ENCODE measurements around the gene DNAH2.

DNAH2 gene

DNA sequence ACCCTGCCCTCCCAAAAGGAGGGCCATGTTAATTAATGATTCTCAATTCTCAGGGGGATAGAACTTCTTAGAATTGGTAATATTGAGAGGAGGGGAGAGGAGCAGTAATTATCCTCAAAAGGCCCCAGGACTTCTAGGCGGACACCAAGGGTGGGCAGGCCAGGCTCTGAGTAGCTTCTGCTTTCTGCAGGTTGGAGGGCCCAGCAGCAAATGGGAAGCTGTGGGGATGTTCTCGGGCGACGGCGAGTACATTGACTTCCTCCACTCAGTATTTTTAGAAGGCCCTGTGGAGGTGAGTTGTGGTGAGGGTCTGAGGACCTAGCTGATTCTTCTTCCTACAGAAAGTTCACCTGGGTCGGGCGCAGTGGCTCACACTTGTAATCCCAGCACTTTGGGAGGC lies 57.5 kb downstream of the DNAH2 start:
- Histone ChIP-seq H3K36me3 (ENCODE audit: control insufficient read depth, insufficient read depth, low read length) (no peaks in the 10 kb centered on the region), H3K27me3 (replicated peaks; ENCODE audit: control insufficient read depth, insufficient read depth, low read length, poor library complexity, severe bottlenecking) (no peaks in the 10 kb centered on the region), H3K9me3 (ENCODE audit: control insufficient read depth, low read length) (no peaks in the 10 kb centered on the region), H3K27ac (ENCODE audit: insufficient read depth, low read length, poor library complexity, severe bottlenecking) (no peak overlapping the region), H3K4me3 (ENCODE audit: insufficient read depth, low read depth, low read length, poor library complexity, severe bottlenecking) (no peak overlapping the region), H3K4me1 (ENCODE audit: control insufficient read depth, insufficient read depth, low read length, poor library complexity, severe bottlenecking) (no peaks in the 10 kb centered on the region)
- no peak for DNase-seq

DNA sequence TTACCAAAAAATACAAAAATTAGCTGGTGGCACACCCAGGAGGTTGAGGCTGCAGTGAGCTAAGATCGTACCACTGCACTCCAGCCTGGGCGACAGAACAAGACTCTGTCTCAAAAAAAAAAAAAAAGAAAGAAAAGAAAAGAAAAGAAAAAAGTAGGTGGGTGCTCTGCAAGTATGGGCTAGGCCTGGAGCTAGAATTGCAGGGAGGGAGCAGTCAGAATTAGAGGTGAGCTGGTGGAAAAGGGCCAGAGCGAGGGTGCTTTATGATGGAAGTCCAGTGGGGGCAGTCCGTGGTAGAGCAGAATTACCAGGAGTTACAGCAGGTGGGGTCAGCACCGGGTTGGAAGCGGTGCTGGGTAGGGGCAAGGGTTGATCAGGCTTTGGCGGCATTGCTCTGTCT lies 59.5 kb downstream of the DNAH2 start:
- no peak overlapping the region for H3K4me3 ChIP-seq (ENCODE audit: insufficient read depth, low read depth, low read length, poor library complexity, severe bottlenecking)
- H3K27ac ChIP-seq (ENCODE audit: insufficient read depth, low read length, poor library complexity, severe bottlenecking), result no peak overlapping the region
- no peaks in the 10 kb centered on the region for H3K36me3 ChIP-seq (ENCODE audit: control insufficient read depth, insufficient read depth, low read length)
- no peaks in the 10 kb centered on the region for H3K27me3 ChIP-seq (replicated peaks; ENCODE audit: control insufficient read depth, insufficient read depth, low read length, poor library complexity, severe bottlenecking)
- H3K4me1 ChIP-seq (ENCODE audit: control insufficient read depth, insufficient read depth, low read length, poor library complexity, severe bottlenecking), result no peaks in the 10 kb centered on the region
- DNase-seq, result no peak
- H3K9me3 ChIP-seq (ENCODE audit: control insufficient read depth, low read length), result no peaks in the 10 kb centered on the region

DNA sequence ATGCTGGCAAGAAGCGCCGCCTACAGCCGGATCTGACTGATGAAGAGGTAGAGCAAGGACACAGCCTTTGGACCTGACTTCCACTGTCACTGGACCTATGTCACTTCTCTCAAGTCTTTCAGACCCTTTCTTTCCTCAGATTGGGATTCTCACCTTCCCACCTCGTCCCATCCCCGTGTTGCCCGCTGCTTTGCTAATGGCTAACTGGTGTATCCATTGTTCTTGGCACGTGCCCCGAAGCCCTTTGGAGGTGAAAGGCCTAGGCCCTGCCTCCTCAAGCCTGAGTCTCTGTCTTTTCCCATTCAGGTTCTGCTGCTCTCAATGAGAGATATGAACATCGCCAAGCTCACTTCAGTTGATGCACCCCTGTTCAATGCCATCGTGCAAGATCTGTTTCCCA lies 63.2 kb downstream of the DNAH2 start:
- Histone ChIP-seq H3K4me1 (ENCODE audit: control insufficient read depth, insufficient read depth, low read length, poor library complexity, severe bottlenecking) (no peaks in the 10 kb centered on the region), H3K4me3 (ENCODE audit: insufficient read depth, low read depth, low read length, poor library complexity, severe bottlenecking) (no peak overlapping the region), H3K27me3 (replicated peaks; ENCODE audit: control insufficient read depth, insufficient read depth, low read length, poor library complexity, severe bottlenecking) (no peaks in the 10 kb centered on the region), H3K36me3 (ENCODE audit: control insufficient read depth, insufficient read depth, low read length) (no peaks in the 10 kb centered on the region), H3K9me3 (ENCODE audit: control insufficient read depth, low read length) (no peaks in the 10 kb centered on the region), H3K27ac (ENCODE audit: insufficient read depth, low read length, poor library complexity, severe bottlenecking) (no peak overlapping the region)
- no peak for DNase-seq

DNA sequence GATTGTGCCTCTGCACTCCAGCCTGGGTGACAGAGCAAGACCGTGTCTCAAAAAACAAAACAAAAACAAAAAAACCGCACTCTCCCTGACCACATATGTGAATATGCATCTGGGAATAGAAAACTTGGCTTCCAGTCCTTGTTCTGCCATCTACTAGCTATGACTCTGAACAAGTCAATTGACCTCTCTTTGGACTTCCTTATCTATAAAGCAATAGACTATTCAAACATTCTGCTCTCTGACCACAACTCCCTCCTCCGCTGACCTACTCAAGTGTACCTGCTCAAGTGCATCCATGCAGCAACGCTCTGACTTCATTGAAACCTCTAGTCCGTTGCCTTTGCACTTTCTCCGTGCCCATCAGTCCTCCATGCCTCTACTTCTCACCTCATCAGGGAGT lies 63.9 kb downstream of the DNAH2 start:
- Histone ChIP-seq H3K36me3 (ENCODE audit: control insufficient read depth, insufficient read depth, low read length) (no peaks in the 10 kb centered on the region), H3K27ac (ENCODE audit: insufficient read depth, low read length, poor library complexity, severe bottlenecking) (no peak overlapping the region), H3K4me1 (ENCODE audit: control insufficient read depth, insufficient read depth, low read length, poor library complexity, severe bottlenecking) (no peaks in the 10 kb centered on the region), H3K27me3 (replicated peaks; ENCODE audit: control insufficient read depth, insufficient read depth, low read length, poor library complexity, severe bottlenecking) (no peaks in the 10 kb centered on the region), H3K9me3 (ENCODE audit: control insufficient read depth, low read length) (no peaks in the 10 kb centered on the region), H3K4me3 (ENCODE audit: insufficient read depth, low read depth, low read length, poor library complexity, severe bottlenecking) (no peak overlapping the region)
- no peak for DNase-seq

DNA sequence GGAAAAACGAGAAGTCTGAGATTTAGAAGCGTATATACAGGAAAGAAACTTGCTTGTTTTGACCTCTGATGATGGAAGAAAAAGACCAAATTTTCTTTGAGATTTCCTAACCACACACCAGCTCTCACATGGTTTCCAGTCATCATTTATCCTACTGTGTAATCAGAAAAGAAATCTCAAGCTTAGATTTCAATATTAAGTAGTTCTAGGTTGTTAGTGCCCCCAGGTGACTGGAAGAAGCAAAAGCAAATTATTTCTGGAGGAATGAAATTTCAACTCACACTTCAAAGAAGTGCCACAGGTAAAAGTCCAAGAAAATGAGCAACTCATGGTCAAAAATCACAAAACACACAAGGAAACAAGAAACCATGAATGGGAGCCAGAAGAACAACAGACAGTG lies 64.7 kb downstream of the DNAH2 start:
- Histone ChIP-seq H3K36me3 (ENCODE audit: control insufficient read depth, insufficient read depth, low read length) (no peaks in the 10 kb centered on the region), H3K4me1 (ENCODE audit: control insufficient read depth, insufficient read depth, low read length, poor library complexity, severe bottlenecking) (no peaks in the 10 kb centered on the region), H3K9me3 (ENCODE audit: control insufficient read depth, low read length) (no peaks in the 10 kb centered on the region), H3K27me3 (replicated peaks; ENCODE audit: control insufficient read depth, insufficient read depth, low read length, poor library complexity, severe bottlenecking) (no peaks in the 10 kb centered on the region), H3K4me3 (ENCODE audit: insufficient read depth, low read depth, low read length, poor library complexity, severe bottlenecking) (no peak overlapping the region), H3K27ac (ENCODE audit: insufficient read depth, low read length, poor library complexity, severe bottlenecking) (no peak overlapping the region)
- no peak for DNase-seq

DNA sequence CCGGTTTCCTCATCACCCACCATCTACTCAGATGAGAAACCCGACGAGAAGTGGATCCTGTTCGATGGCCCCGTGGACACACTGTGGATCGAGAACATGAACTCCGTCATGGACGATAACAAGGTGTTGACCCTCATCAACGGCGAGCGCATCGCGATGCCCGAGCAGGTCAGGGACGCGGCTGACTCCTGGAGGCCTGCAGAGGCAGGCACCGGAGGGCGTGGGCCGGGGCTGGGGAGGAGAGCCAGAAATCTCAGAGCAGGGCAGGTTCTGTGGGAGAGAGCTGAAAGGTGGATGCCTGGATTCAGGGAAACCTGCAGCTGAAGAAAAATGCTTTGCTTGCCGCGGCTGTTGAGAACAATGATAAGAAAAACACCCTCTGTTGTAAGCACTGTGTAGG lies 69.3 kb downstream of the DNAH2 start:
- Histone ChIP-seq H3K9me3 (ENCODE audit: control insufficient read depth, low read length) (no peaks in the 10 kb centered on the region), H3K27me3 (replicated peaks; ENCODE audit: control insufficient read depth, insufficient read depth, low read length, poor library complexity, severe bottlenecking) (no peaks in the 10 kb centered on the region)
- DNase-seq, result no peak

DNA sequence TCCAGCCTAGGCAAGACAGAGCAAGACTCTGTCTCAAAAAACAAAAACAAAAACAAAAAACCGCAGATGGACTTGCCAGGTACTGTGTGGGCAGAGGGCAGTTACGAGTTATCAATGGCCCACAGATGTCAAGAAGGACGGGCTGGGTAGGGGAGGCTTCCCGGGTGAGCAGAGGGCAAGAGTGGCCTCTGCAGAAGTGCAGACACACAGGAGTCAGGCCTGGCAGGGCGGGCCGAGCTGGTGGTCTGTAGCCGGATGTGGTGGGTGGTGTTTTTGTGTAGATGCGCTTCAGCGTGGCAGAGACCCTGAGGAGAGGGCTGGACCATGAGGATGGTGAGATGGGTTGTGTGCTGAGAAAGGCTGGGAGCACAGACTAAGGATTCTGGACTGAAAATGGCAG lies 71.6 kb downstream of the DNAH2 start:
- no peak overlapping the region for H3K27ac ChIP-seq (ENCODE audit: insufficient read depth, low read length, poor library complexity, severe bottlenecking)
- H3K4me3 ChIP-seq (ENCODE audit: insufficient read depth, low read depth, low read length, poor library complexity, severe bottlenecking), result no peak overlapping the region
- H3K4me1 ChIP-seq (ENCODE audit: control insufficient read depth, insufficient read depth, low read length, poor library complexity, severe bottlenecking), result no peaks in the 10 kb centered on the region
- H3K27me3 ChIP-seq (replicated peaks; ENCODE audit: control insufficient read depth, insufficient read depth, low read length, poor library complexity, severe bottlenecking), result no peaks in the 10 kb centered on the region
- no peaks in the 10 kb centered on the region for H3K9me3 ChIP-seq (ENCODE audit: control insufficient read depth, low read length)
- no peaks in the 10 kb centered on the region for H3K36me3 ChIP-seq (ENCODE audit: control insufficient read depth, insufficient read depth, low read length)
- DNase-seq, result no peak

More for the DNA sequence above, 69.3 kb downstream of the DNAH2 start:
- H3K36me3 ChIP-seq (ENCODE audit: control insufficient read depth, insufficient read depth, low read length), result no peaks in the 10 kb centered on the region
- no peaks in the 10 kb centered on the region for H3K4me1 ChIP-seq (ENCODE audit: control insufficient read depth, insufficient read depth, low read length, poor library complexity, severe bottlenecking)
- H3K27ac ChIP-seq (ENCODE audit: insufficient read depth, low read length, poor library complexity, severe bottlenecking), result no peak overlapping the region
- no peak overlapping the region for H3K4me3 ChIP-seq (ENCODE audit: insufficient read depth, low read depth, low read length, poor library complexity, severe bottlenecking)

DNA sequence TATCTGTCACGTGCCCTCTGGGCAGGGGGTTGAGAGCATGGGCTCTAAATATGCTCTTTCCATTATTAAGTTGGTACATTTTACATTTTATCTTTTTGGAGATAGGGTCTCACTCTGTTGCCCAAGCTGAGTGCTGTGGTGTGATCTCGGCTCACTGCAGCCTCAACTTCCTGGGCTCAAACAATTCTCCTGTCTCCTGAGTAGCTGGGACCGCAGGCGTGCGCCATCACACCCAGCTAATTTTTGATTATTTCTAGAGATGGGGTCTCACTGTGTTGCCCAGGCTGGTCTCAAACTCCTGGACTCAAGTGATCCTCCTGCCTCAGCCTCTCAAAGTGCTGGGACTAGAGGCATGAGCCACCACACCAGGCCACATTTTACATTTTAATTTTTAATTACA lies 72.6 kb downstream of the DNAH2 start:
- H3K9me3 ChIP-seq (ENCODE audit: control insufficient read depth, low read length), result no peaks in the 10 kb centered on the region
- H3K27ac ChIP-seq (ENCODE audit: insufficient read depth, low read length, poor library complexity, severe bottlenecking), result no peak overlapping the region
- no peaks in the 10 kb centered on the region for H3K4me1 ChIP-seq (ENCODE audit: control insufficient read depth, insufficient read depth, low read length, poor library complexity, severe bottlenecking)
- no peak for DNase-seq
- H3K27me3 ChIP-seq (replicated peaks; ENCODE audit: control insufficient read depth, insufficient read depth, low read length, poor library complexity, severe bottlenecking), result no peaks in the 10 kb centered on the region
- no peak overlapping the region for H3K4me3 ChIP-seq (ENCODE audit: insufficient read depth, low read depth, low read length, poor library complexity, severe bottlenecking)
- H3K36me3 ChIP-seq (ENCODE audit: control insufficient read depth, insufficient read depth, low read length), result no peaks in the 10 kb centered on the region

DNA sequence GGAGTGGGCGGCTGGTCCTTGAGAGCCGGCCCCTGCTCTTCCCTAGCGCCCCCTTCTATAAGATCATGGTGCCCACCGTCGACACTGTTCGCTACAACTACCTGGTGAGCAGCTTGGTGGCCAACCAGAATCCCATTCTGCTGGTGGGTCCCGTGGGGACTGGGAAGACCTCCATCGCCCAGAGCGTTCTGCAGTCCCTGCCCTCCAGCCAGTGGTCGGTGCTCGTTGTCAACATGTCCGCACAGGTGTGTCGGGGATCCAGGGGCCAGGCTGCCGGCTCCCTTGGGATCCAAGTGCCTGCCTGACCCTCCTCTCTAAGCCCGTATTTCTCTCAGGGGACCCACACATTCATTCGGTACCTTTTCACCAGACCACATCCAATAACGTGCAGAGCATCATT lies 75.1 kb downstream of the DNAH2 start:
- H3K4me3 ChIP-seq (ENCODE audit: insufficient read depth, low read depth, low read length, poor library complexity, severe bottlenecking), result no peak overlapping the region
- H3K27ac ChIP-seq (ENCODE audit: insufficient read depth, low read length, poor library complexity, severe bottlenecking), result no peak overlapping the region
- H3K27me3 ChIP-seq (replicated peaks; ENCODE audit: control insufficient read depth, insufficient read depth, low read length, poor library complexity, severe bottlenecking), result no peaks in the 10 kb centered on the region
- DNase-seq, result no peak
- H3K36me3 ChIP-seq (ENCODE audit: control insufficient read depth, insufficient read depth, low read length), result no peaks in the 10 kb centered on the region
- H3K9me3 ChIP-seq (ENCODE audit: control insufficient read depth, low read length), result no peaks in the 10 kb centered on the region
- H3K4me1 ChIP-seq (ENCODE audit: control insufficient read depth, insufficient read depth, low read length, poor library complexity, severe bottlenecking), result no peaks in the 10 kb centered on the region

DNA sequence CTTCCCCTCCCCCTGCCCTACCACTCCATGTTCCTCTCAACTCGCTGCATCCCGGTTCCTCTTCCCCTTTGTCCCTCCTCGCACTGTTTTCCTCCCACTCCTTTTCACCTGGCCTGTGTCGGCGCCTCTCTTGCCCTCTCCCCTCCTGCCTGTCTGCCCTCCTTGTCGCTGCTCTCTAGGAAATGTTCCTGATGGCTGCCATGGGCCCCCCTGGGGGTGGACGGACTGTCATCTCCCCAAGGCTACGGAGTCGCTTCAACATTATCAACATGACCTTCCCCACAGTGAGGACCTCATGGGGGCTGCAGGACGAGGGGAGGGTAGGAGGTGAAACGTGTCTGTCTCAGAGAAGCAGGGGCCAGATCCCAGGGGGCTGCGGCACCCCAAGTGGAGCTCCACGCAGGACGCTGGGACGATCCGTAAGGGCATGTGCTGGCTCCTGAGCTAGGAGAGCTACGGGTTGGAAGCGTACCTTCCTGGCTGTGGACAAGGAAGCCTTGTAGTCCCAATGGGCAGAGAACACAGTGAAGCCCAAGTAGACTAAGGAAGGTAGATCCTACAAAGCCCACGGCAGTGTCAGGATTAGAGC lies 76.6 kb downstream of the DNAH2 start:
- H3K36me3 ChIP-seq (ENCODE audit: control insufficient read depth, insufficient read depth, low read length), result no peaks in the 10 kb centered on the region
- no peak for DNase-seq
- H3K9me3 ChIP-seq (ENCODE audit: control insufficient read depth, low read length), result no peaks in the 10 kb centered on the region
- no peak overlapping the region for H3K27ac ChIP-seq (ENCODE audit: insufficient read depth, low read length, poor library complexity, severe bottlenecking)
- no peaks in the 10 kb centered on the region for H3K4me1 ChIP-seq (ENCODE audit: control insufficient read depth, insufficient read depth, low read length, poor library complexity, severe bottlenecking)
- H3K27me3 ChIP-seq (replicated peaks; ENCODE audit: control insufficient read depth, insufficient read depth, low read length, poor library complexity, severe bottlenecking), result no peaks in the 10 kb centered on the region
- H3K4me3 ChIP-seq (ENCODE audit: insufficient read depth, low read depth, low read length, poor library complexity, severe bottlenecking), result no peak overlapping the region

DNA sequence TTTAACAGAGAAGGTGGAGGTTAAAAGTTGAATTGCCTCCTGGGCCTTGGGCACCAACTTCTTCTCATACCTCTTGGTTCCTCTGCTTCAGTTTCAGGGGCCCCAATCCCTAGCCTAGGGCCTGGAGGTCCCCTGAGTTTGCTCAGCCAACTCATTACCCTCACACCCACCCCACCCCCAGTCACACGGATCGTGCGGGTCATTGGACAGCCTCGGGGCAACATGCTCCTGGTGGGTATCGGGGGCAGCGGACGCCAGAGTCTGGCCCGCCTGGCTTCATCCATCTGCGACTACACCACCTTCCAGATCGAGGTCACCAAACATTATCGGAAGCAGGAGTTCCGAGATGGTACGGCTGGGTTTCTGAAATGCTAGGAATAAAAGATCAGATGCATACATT lies 80.4 kb downstream of the DNAH2 start:
- H3K36me3 ChIP-seq (ENCODE audit: control insufficient read depth, insufficient read depth, low read length), result no peaks in the 10 kb centered on the region
- no peak for DNase-seq
- no peaks in the 10 kb centered on the region for H3K9me3 ChIP-seq (ENCODE audit: control insufficient read depth, low read length)
- H3K4me3 ChIP-seq (ENCODE audit: insufficient read depth, low read depth, low read length, poor library complexity, severe bottlenecking), result no peak overlapping the region
- no peak overlapping the region for H3K27ac ChIP-seq (ENCODE audit: insufficient read depth, low read length, poor library complexity, severe bottlenecking)
- no peaks in the 10 kb centered on the region for H3K27me3 ChIP-seq (replicated peaks; ENCODE audit: control insufficient read depth, insufficient read depth, low read length, poor library complexity, severe bottlenecking)
- no peaks in the 10 kb centered on the region for H3K4me1 ChIP-seq (ENCODE audit: control insufficient read depth, insufficient read depth, low read length, poor library complexity, severe bottlenecking)

Data from effector memory CD4-positive, alpha-beta T cell (primary cell).